C4-2B (cell line): ENCODE measurements around the gene MAP7D1.
"Not testable (repeated sequence)": the region's sequence is repeated elsewhere in the genome, so short reads cannot be mapped to it uniquely, and the experiment has no call there.

ENCODE experiments used
- CTCF ChIP-seq: fragments of 450-650 bp; conservative IDR thresholded peaks from 2 replicates; pipeline ENCODE4 v1.5.1; 2017; ENCODE audit warnings: mild to moderate bottlenecking
- ZFX ChIP-seq: fragments of 450-650 bp; IDR thresholded peaks from 2 replicates; pipeline ENCODE4 v1.6.1; 2017

GRCh38 chr1:36196805-36197204 lies 40.8 kb downstream of the MAP7D1 start:
- TF ChIP-seq CTCF, ZFX: not testable (repeated sequence)
